HepG2 (cell line): ENCODE measurements around the gene MRPL27. TPM values are rescaled to one million over a fixed set of nuclear protein-coding genes. Genes with fewer than 3 reads are reported as not detected.
A peak's percentile ranks its signal among the peaks of the same experiment; 100 is the strongest.

ENCODE experiments used
- AGO1 ChIP-seq: fragments of 200-400 bp; formaldehyde crosslinking; IDR thresholded peaks from 2 replicates; pipeline ENCODE4 v1.6.1; 2017; ENCODE audit warnings: mild to moderate bottlenecking, low read depth, low read length, moderate library complexity; ENCODE audit not compliant: poor library complexity, severe bottlenecking
- DPF2 ChIP-seq: sonication (generic); formaldehyde crosslinking; IDR thresholded peaks from 2 replicates; pipeline ENCODE4 v1.4.0; 2020; ENCODE audit warnings: mild to moderate bottlenecking, low read depth, missing genetic modification reagents, borderline replicate concordance
- FOXK1 ChIP-seq: sonication (generic); formaldehyde crosslinking; IDR thresholded peaks from 2 replicates; pipeline ENCODE4 v1.4.0; 2020; ENCODE audit warnings: low read depth, missing genetic modification reagents, borderline replicate concordance
- GZF1 ChIP-seq: sonication (generic); formaldehyde crosslinking; IDR thresholded peaks from 2 replicates; pipeline ENCODE4 v1.5.1; 2020; ENCODE audit warnings: mild to moderate bottlenecking, missing genetic modification reagents
- HNRNPK ChIP-seq: fragments of 200-400 bp; formaldehyde crosslinking; IDR thresholded peaks from 2 replicates; pipeline ENCODE4 v1.6.1; 2018; ENCODE audit warnings: low read length, low read depth, moderate library complexity, mild to moderate bottlenecking; ENCODE audit not compliant: poor library complexity, severe bottlenecking
- MAZ ChIP-seq, 2 experiments: sonication (generic) in 1 of 2; formaldehyde crosslinking in 1 of 2; IDR thresholded peaks; 2 replicates each; pipeline versions ENCODE4 v1.5.0 to v1.6.1; 2012 to 2020; ENCODE audit warnings: low read depth in 2 of 2, mild to moderate bottlenecking in 2 of 2, borderline replicate concordance in 1 of 2, improper control_type of control experiment in 1 of 2, low read length in 1 of 2, missing genetic modification reagents in 1 of 2, moderate library complexity in 1 of 2
- MXD4 ChIP-seq: IDR thresholded peaks from 2 replicates; pipeline ENCODE4 v1.6.1; 2016; ENCODE audit warnings: mild to moderate bottlenecking, missing biosample characterization, missing genetic modification reagents
- NONO ChIP-seq, 2 experiments: fragments of 450-650 bp in 1 of 2; sonication (generic) in 1 of 2; formaldehyde crosslinking in 1 of 2; IDR thresholded peaks in 1 of 2; conservative IDR thresholded peaks in 1 of 2; 2 replicates each; pipeline versions ENCODE4 v1.6.1 to v1.8.0; 2017 to 2022; ENCODE audit warnings: mild to moderate bottlenecking in 1 of 2, missing genetic modification reagents in 1 of 2, moderate library complexity in 1 of 2
- PHF20 ChIP-seq: sonication (generic); formaldehyde crosslinking; IDR thresholded peaks from 2 replicates; pipeline ENCODE4 v1.5.0; 2020; ENCODE audit warnings: mild to moderate bottlenecking, missing genetic modification reagents
- SALL1 ChIP-seq: sonication (generic); formaldehyde crosslinking; IDR thresholded peaks from 2 replicates; pipeline ENCODE4 v1.8.0; 2022; ENCODE audit warnings: mild to moderate bottlenecking, missing genetic modification reagents
- SMC3 ChIP-seq: IDR thresholded peaks from 2 replicates; pipeline ENCODE4 v1.6.1; 2011; ENCODE audit warnings: low read length, improper control_type of control experiment
- SP4 ChIP-seq: sonication (generic); formaldehyde crosslinking; IDR thresholded peaks from 2 replicates; pipeline ENCODE4 v1.8.1; 2023; ENCODE audit warnings: mild to moderate bottlenecking, missing genetic modification reagents
- SRSF9 ChIP-seq: fragments of 200-400 bp; formaldehyde crosslinking; IDR thresholded peaks from 2 replicates; pipeline ENCODE4 v1.6.1; 2018; ENCODE audit warnings: borderline replicate concordance, mild to moderate bottlenecking, low read depth, low read length; ENCODE audit not compliant: insufficient read depth, poor library complexity, severe bottlenecking
- TCF12 ChIP-seq, 2 experiments: fragments of 450-650 bp in 1 of 2; sonication (generic) in 1 of 2; formaldehyde crosslinking in 1 of 2; IDR thresholded peaks; 2 replicates each; pipeline versions ENCODE4 v1.6.1 to v1.8.0; 2017 to 2022; ENCODE audit warnings: antibody characterized with exemption in 1 of 2, mild to moderate bottlenecking in 1 of 2, missing genetic modification reagents in 1 of 2, moderate library complexity in 1 of 2
- YY1 ChIP-seq: IDR thresholded peaks from 2 replicates; pipeline ENCODE4 v1.6.1; 2011; ENCODE audit warnings: low read length, low read depth, moderate library complexity, mild to moderate bottlenecking; ENCODE audit not compliant: insufficient read depth, insufficient replicate concordance
- ZNF160 ChIP-seq: sonication (generic); formaldehyde crosslinking; IDR thresholded peaks from 2 replicates; pipeline ENCODE4 v1.8.0; 2022; ENCODE audit warnings: mild to moderate bottlenecking, inconsistent platforms, missing genetic modification reagents
- ZNF33A ChIP-seq: sonication (generic); formaldehyde crosslinking; IDR thresholded peaks from 2 replicates; pipeline ENCODE4 v1.5.1; 2020; ENCODE audit warnings: missing genetic modification reagents, mild to moderate bottlenecking, moderate library complexity, borderline replicate concordance
- ZNF33B ChIP-seq: sonication (generic); formaldehyde crosslinking; IDR thresholded peaks from 2 replicates; pipeline ENCODE4 v1.5.1; 2020; ENCODE audit warnings: mild to moderate bottlenecking, missing genetic modification reagents
- ZNF543 ChIP-seq: sonication (generic); formaldehyde crosslinking; IDR thresholded peaks from 2 replicates; pipeline ENCODE4 v1.4.0; 2020; ENCODE audit warnings: mild to moderate bottlenecking, missing genetic modification reagents
- ZNF619 ChIP-seq: sonication (generic); formaldehyde crosslinking; IDR thresholded peaks from 2 replicates; pipeline ENCODE4 v1.4.0; 2020; ENCODE audit warnings: mild to moderate bottlenecking, missing genetic modification reagents
- ZNF709 ChIP-seq: sonication (generic); formaldehyde crosslinking; IDR thresholded peaks from 2 replicates; pipeline ENCODE4 v1.5.0; 2020; ENCODE audit warnings: mild to moderate bottlenecking, missing genetic modification reagents
- ZNF788 ChIP-seq: sonication (generic); formaldehyde crosslinking; IDR thresholded peaks from 2 replicates; pipeline ENCODE4 v1.5.0; 2020; ENCODE audit warnings: mild to moderate bottlenecking, missing genetic modification reagents, borderline replicate concordance
- polyA plus RNA-seq, 8 experiments: library from polyadenylated mRNA; depleted of rRNA in 3 of 8; stranded (reverse) in 7 of 8; unstranded in 1 of 8; fragments of >200 nt; fragmentation: Illumina TruSeq in 4 of 8; extraction: Trizol in 4 of 8; gene quantifications; 2 replicates each; pipeline versions ENCODE4 v1.2.1 to v1.2.3, GENCODE V29; 2011 to 2016; ENCODE audit warnings: low read depth in 4 of 8, missing spikeins in 1 of 8, mixed read lengths in 1 of 8; ENCODE audit not compliant: insufficient read depth in 1 of 8
- total RNA-seq, 5 experiments: library from RNA; depleted of rRNA; stranded (reverse); fragments of >200 nt; fragmentation: Illumina TruSeq; extraction: Trizol; gene quantifications; 2 replicates each; pipeline ENCODE4 v1.2.3, GENCODE V29; 2016; ENCODE audit warnings: low read depth in 1 of 5
- TF ChIP-seq, protein P1 (sequence below): sonication (generic); formaldehyde crosslinking; IDR thresholded peaks from 2 replicates; pipeline ENCODE4 v1.4.0; 2020; ENCODE audit warnings: missing genetic modification reagents
- TF ChIP-seq, protein P2 (sequence below): sonication (generic); formaldehyde crosslinking; IDR thresholded peaks from 2 replicates; pipeline ENCODE4 v1.8.0; 2022; ENCODE audit warnings: missing genetic modification reagents, mild to moderate bottlenecking, inconsistent platforms, borderline replicate concordance

The MRPL27 gene
- total and polyA plus RNA-seq, 2 of the 13 experiments (the other 11 are each of a cell fraction or from before 2014, with no cell fraction given), result 137 to 217 TPM

- TF ChIP-seq TCF12 (IDR thresholded peaks at IDR 0.05) (no peak), TCF12 (CRISPR knock-in tag; IDR thresholded peaks at IDR 0.05) (peak; percentile 62; the same call in 1 of the 2 replicates), GZF1 (no peak), ZNF33B (CRISPR knock-in tag) (peak; percentile 59; the same call in 1 of the 2 replicates), ZNF33A (CRISPR knock-in tag) (no peak; the same call in 1 of the 2 replicates), FOXK1 (CRISPR knock-in tag) (peak; percentile 94), YY1 (peak; percentile 97), ZNF788 (peak; percentile 99; the same call in 1 of the 2 replicates), ZNF709 (CRISPR knock-in tag) (peak; percentile 85), HNRNPK (no peak), SALL1 (CRISPR knock-in tag) (peak; percentile 95), PHF20 (CRISPR knock-in tag) (peak; percentile 99), ZNF619 (peak; percentile 99), SRSF9 (no peak), ZNF160 (CRISPR knock-in tag) (peak; percentile 88), SP4 (peak; percentile 71), SMC3 (no peak), AGO1 (no peak), NONO (IDR thresholded peaks at IDR 0.05) (no peak), NONO (CRISPR knock-in tag; conservative IDR thresholded peaks at IDR 0.05) (peak; percentile 98), MXD4 (CRISPR knock-in tag) (peak; percentile 98), MAZ (IDR thresholded peaks at IDR 0.05; ENCODE audit: borderline replicate concordance, low read depth, low read length) (no peak), MAZ (CRISPR knock-in tag; IDR thresholded peaks at IDR 0.05; ENCODE audit: low read depth) (peak; percentile 88), ZNF543 (CRISPR knock-in tag) (peak; percentile 61; the same call in 1 of the 2 replicates), DPF2 (no peak; the same call in 1 of the 2 replicates)
- TF ChIP-seq, protein P1, sequence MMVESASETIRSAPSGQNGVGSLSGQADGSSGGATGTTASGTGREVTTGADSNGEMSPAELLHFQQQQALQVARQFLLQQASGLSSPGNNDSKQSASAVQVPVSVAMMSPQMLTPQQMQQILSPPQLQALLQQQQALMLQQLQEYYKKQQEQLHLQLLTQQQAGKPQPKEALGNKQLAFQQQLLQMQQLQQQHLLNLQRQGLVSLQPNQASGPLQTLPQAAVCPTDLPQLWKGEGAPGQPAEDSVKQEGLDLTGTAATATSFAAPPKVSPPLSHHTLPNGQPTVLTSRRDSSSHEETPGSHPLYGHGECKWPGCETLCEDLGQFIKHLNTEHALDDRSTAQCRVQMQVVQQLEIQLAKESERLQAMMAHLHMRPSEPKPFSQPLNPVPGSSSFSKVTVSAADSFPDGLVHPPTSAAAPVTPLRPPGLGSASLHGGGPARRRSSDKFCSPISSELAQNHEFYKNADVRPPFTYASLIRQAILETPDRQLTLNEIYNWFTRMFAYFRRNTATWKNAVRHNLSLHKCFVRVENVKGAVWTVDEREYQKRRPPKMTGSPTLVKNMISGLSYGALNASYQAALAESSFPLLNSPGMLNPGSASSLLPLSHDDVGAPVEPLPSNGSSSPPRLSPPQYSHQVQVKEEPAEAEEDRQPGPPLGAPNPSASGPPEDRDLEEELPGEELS (CRISPR knock-in tag), result peak; percentile 55
- TF ChIP-seq, protein P2, sequence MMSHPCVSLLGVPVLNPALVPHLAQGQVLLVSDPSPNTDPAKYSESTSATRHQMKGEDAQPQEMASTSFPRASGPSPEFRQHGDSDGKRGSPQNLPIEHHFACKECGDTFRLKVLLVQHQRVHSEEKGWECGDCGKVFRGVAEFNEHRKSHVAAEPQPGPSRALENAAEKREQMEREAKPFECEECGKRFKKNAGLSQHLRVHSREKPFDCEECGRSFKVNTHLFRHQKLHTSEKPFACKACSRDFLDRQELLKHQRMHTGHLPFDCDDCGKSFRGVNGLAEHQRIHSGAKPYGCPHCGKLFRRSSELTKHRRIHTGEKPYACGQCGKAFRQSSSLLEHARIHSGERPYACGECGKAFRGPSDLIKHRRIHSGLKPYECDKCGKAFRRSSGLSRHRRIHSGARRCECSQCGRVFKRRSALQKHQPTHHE (CRISPR knock-in tag), result peak; percentile 87; the same call in 1 of the 2 replicates
Observed at GRCh38 chr17:50372758-50373556, at the start of gene MRPL27, which contains the start of gene EME1 (continued).
